Ovary (tissue), 3 donors: Measurements from ENCODE around the gene WNT4.

Source experiments
- CTCF ChIP-seq, 3 donors: fragments of 450-650 bp in 2 of 3; fragments of 200-600 bp in 1 of 3; IDR thresholded peaks; one replicate each; pipeline versions ENCODE4 v1.5.1 to v1.8.0; 2016 to 2022; ENCODE audit warnings: antibody characterized with exemption in 3 of 3, mild to moderate bottlenecking in 1 of 3
- EP300 ChIP-seq: sonication (generic); formaldehyde crosslinking; IDR thresholded peaks from one replicate; pipeline ENCODE4 v1.6.1; 2017; ENCODE audit warnings: antibody characterized with exemption
- POLR2A ChIP-seq: fragments of 450-650 bp; IDR thresholded peaks from one replicate; pipeline ENCODE4 v1.6.1; 2017; ENCODE audit warnings: antibody characterized with exemption, mild to moderate bottlenecking, moderate library complexity
- donor health status: DM: no; HTN: no; CAD: no.

- TF ChIP-seq CTCF (IDR thresholded peaks at IDR 0.05) (no peak), POLR2A (no peak), EP300 (no peak)
Observed at GRCh38 chr1:22133931-22134324, 9.0 kb downstream of the WNT4 start.
